Neural progenitor cell (in vitro differentiated cells): ENCODE measurements around the gene SMIM22. TPM values are rescaled to one million over a fixed set of nuclear protein-coding genes. Genes with fewer than 3 reads are reported as not detected.

Source experiments
- DNase-seq: peaks from one replicate; pipeline ENCODE4 v3.0.0-alpha.2; 2016; ENCODE audit warnings: low spot score
- H2AFZ ChIP-seq: fragments of 200-600 bp; sonication (generic); replicated peaks from 2 replicates; pipeline ENCODE4 v1.6.1; 2016; ENCODE audit warnings: antibody characterized with exemption
- H3F3A ChIP-seq: fragments of 200-600 bp; sonication (generic); 2 replicates; pipeline ENCODE4 v1.6.1; 2016; ENCODE audit warnings: antibody characterized with exemption, low read depth
- H3K27ac ChIP-seq: fragments of 200-600 bp; sonication (generic); 2 replicates; pipeline ENCODE4 v1.5.1; 2016; ENCODE audit warnings: mild to moderate bottlenecking
- H3K27me3 ChIP-seq: fragments of 200-600 bp; sonication (generic); 2 replicates; pipeline ENCODE4 v1.6.1; 2016; ENCODE audit warnings: mild to moderate bottlenecking, moderate library complexity
- H3K36me3 ChIP-seq: fragments of 200-600 bp; sonication (generic); 2 replicates; pipeline ENCODE4 v1.5.1; 2016
- H3K4me1 ChIP-seq: fragments of 200-600 bp; sonication (generic); 2 replicates; pipeline ENCODE4 v1.6.1; 2016; ENCODE audit warnings: mixed run types
- H3K4me2 ChIP-seq: fragments of 200-600 bp; sonication (generic); 2 replicates; pipeline ENCODE4 v1.6.1; 2016
- H3K4me3 ChIP-seq: fragments of 200-600 bp; sonication (generic); 2 replicates; pipeline ENCODE4 v1.5.1; 2016
- H3K79me2 ChIP-seq: fragments of 200-600 bp; sonication (generic); 2 replicates; pipeline ENCODE4 v1.6.1; 2016; ENCODE audit warnings: low read depth
- H3K9ac ChIP-seq: fragments of 200-600 bp; sonication (generic); 2 replicates; pipeline ENCODE4 v1.6.1; 2016
- H3K9me3 ChIP-seq: fragments of 200-600 bp; sonication (generic); 2 replicates; pipeline ENCODE4 v1.5.1; 2016; ENCODE audit warnings: low read depth
- H4K20me1 ChIP-seq: fragments of 200-600 bp; sonication (generic); 2 replicates; pipeline ENCODE4 v1.6.1; 2016; ENCODE audit warnings: low read depth
- H3K27ac Mint-ChIP-seq: 3 replicates; pipeline ENCODE4 v1.8.0; 2021; ENCODE audit warnings: mixed read lengths
- H3K27me3 Mint-ChIP-seq: 2 replicates; pipeline ENCODE4 v1.8.0; 2022; ENCODE audit warnings: low read depth, mild to moderate bottlenecking, inconsistent platforms, moderate library complexity, mixed read lengths; ENCODE audit not compliant: insufficient read depth
- H3K36me3 Mint-ChIP-seq: 3 replicates; pipeline ENCODE4 v1.8.0; 2021; ENCODE audit warnings: mixed read lengths
- H3K4me1 Mint-ChIP-seq: 3 replicates; pipeline ENCODE4 v1.8.0; 2021; ENCODE audit warnings: mixed read lengths
- H3K4me3 Mint-ChIP-seq: 3 replicates; pipeline ENCODE4 v1.8.0; 2021; ENCODE audit warnings: mild to moderate bottlenecking, moderate library complexity, mixed read lengths
- H3K9me3 Mint-ChIP-seq: 3 replicates; pipeline ENCODE4 v1.8.0; 2020; ENCODE audit warnings: mixed read lengths
- EZH2 ChIP-seq: fragments of 200-600 bp; sonication (generic); IDR thresholded peaks from 2 replicates; pipeline ENCODE4 v1.6.1; 2017; ENCODE audit warnings: antibody characterized with exemption, mild to moderate bottlenecking, moderate library complexity
- EZH2phosphoT487 ChIP-seq: fragments of 200-600 bp; sonication (generic); IDR thresholded peaks from 2 replicates; pipeline ENCODE4 v1.6.1; 2017; ENCODE audit warnings: antibody characterized with exemption
- total RNA-seq: library from RNA; depleted of rRNA; stranded (reverse); fragments of >200 nt; gene quantifications from 2 replicates; pipeline ENCODE4 v1.2.3, GENCODE V29; 2015; ENCODE audit warnings: low replicate concordance
- TF ChIP-seq, protein P1 (sequence below): fragments of 200-600 bp; sonication (generic); IDR thresholded peaks from 2 replicates; pipeline ENCODE4 v1.5.1; 2017; ENCODE audit warnings: antibody characterized with exemption, mild to moderate bottlenecking

SMIM22 gene
- total RNA-seq, 1 donor from 2014 or later: not detected

DNA sequence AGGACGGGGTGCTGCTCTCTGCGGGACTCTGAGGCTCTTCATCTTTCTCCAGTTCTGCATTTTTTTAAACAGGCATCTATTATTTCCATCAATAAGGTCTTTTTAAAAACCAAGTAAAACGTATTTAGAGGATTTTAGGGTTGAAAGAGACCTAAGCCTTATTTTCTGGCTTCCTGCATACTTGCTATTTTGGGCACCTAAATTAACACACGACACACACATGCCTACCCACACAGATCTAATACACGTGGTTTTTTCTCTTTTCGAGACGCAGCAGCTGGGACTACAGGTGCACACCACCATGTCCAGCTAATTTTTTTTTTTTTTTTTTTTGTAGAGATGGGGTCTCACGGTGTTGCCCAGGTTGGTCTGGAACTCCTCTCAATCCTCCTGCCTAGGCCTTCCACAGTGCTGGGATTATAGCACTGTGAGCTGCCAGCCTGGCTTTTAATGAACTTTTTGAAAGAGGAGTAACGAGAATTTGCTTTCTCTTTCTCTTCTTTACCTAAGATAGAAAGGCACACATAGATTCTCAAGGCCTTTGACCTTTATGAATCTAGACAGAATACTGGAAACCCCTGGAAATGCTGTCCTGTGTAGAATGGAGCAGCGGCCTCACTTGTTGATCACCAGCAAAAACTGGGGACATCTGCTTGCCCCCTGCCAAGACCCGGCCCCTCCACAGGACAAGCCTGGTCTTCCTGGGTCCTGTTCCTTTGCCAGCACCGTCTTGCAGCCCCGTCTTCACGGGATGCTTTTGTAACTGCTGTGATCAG is 47.1 kb upstream of the SMIM22 start:
- Histone ChIP-seq H3K9ac (no peak overlapping the region), H3K4me3 (no peak overlapping the region), H3K79me2 (no peaks in the 10 kb centered on the region), H3K9me3 (no peaks in the 10 kb centered on the region), H3K27me3 (no peaks in the 10 kb centered on the region), H4K20me1 (no peaks in the 10 kb centered on the region), H3K4me1 (peaks cover 20% of the 10 kb centered on the region), H3F3A (peaks cover 30% of the 10 kb centered on the region), H2AFZ (no peak overlapping the region), H3K36me3 (no peaks in the 10 kb centered on the region), H3K27ac (peak overlapping the region; percentile 77), H3K4me2 (no peak overlapping the region)
- TF ChIP-seq, protein P1, sequence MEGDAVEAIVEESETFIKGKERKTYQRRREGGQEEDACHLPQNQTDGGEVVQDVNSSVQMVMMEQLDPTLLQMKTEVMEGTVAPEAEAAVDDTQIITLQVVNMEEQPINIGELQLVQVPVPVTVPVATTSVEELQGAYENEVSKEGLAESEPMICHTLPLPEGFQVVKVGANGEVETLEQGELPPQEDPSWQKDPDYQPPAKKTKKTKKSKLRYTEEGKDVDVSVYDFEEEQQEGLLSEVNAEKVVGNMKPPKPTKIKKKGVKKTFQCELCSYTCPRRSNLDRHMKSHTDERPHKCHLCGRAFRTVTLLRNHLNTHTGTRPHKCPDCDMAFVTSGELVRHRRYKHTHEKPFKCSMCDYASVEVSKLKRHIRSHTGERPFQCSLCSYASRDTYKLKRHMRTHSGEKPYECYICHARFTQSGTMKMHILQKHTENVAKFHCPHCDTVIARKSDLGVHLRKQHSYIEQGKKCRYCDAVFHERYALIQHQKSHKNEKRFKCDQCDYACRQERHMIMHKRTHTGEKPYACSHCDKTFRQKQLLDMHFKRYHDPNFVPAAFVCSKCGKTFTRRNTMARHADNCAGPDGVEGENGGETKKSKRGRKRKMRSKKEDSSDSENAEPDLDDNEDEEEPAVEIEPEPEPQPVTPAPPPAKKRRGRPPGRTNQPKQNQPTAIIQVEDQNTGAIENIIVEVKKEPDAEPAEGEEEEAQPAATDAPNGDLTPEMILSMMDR: no peak
- no peak for TF ChIP-seq EZH2phosphoT487
- no peak for TF ChIP-seq EZH2
- Mint-ChIP-seq H3K27me3 (peaks cover 5% of the 10 kb centered on the region), H3K27ac (no peak overlapping the region), H3K9me3 (no peaks in the 10 kb centered on the region), H3K4me1 (peaks cover 5% of the 10 kb centered on the region), H3K36me3 (peaks cover under 1% of the 10 kb centered on the region), H3K4me3 (no peak overlapping the region)
- DNase-seq: no peak

DNA sequence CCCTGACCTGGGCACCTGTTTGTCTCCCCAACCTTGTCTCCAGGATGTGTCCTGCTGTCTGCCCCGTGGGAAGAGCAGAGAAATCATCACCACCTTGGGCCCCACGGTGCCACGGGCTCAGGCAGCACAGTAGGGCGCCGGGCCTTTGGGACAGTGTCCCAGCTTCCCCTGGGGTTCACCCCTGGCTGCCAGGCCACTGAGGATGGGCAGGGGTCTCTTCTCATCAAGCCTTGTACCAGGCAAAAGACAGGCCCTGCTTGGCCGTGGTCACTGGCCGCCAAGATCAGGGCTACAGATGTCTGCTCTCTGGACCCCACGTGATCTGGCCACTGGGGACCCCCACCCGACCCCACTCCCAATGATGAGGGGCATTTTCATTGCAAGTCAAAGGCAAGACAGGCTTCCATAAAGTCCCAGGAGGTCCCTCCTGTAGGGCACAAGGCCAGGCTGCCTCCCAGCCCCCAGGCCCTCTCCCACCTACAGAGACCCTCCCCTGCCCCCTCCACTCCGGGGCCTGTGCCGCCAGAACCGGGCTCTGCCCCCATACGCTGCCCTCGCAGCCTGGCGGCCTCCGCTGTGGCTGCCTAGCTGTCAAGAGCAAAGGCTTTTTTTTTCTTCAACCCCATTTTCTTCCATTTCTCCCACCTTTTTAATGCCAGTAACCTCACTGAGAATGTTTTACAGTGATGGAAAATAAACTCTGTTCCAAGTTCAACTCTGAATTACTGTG is 46.3 kb upstream of the SMIM22 start:
- Mint-ChIP-seq H3K4me1 (peaks cover 2% of the 10 kb centered on the region), H3K4me3 (peak overlapping the region; percentile 24), H3K27me3 (peaks cover 6% of the 10 kb centered on the region), H3K27ac (no peak overlapping the region), H3K36me3 (peaks cover 3% of the 10 kb centered on the region), H3K9me3 (no peaks in the 10 kb centered on the region)
- H3F3A ChIP-seq: peaks cover 30% of the 10 kb centered on the region
- no peaks in the 10 kb centered on the region for H3K36me3 ChIP-seq
- peak overlapping the region; percentile 50 for H3K27ac ChIP-seq
- H3K27me3 ChIP-seq: no peaks in the 10 kb centered on the region
- TF ChIP-seq EZH2phosphoT487 (no peak), EZH2 (no peak)
- TF ChIP-seq, protein P1: no peak
- H3K4me3 ChIP-seq: no peak overlapping the region
- no peak for DNase-seq
- H3K9ac ChIP-seq: no peak overlapping the region
- H2AFZ ChIP-seq: no peak overlapping the region
- no peaks in the 10 kb centered on the region for H3K9me3 ChIP-seq
- H3K79me2 ChIP-seq: no peaks in the 10 kb centered on the region
- H4K20me1 ChIP-seq: no peaks in the 10 kb centered on the region
- peaks cover 20% of the 10 kb centered on the region for H3K4me1 ChIP-seq
- H3K4me2 ChIP-seq: no peak overlapping the region

DNA sequence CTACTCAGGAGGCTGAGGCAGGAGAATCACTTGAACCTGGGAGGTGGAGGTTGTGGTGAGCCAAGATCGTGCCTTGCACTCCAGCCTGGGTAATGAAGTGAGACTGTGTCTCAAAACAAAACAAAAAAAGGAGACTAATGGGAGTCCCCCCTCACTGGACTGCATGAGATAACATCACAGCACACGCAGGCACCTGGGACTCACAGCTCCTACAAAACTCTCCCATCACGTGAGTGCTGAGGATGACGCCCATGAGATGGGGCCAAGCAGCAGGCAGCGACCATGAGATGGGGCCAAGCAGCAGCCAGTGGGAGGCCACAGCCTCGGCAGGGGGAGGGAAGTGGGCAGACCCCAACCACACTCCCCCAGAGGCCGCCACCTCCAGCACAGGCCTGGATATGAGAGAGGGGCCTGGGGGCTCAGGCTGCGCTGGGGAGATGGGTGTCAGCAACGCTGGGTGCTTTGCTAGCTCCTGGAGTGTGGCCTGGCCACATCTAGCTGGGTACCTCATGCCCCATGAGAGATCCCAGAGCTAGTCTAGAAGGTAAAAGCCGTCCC is 45.4 kb upstream of the SMIM22 start:
- Histone ChIP-seq H3K4me2 (no peak overlapping the region), H3F3A (peaks cover 22% of the 10 kb centered on the region), H3K9ac (no peak overlapping the region), H3K4me3 (no peak overlapping the region), H3K4me1 (peaks cover 20% of the 10 kb centered on the region), H3K9me3 (no peaks in the 10 kb centered on the region), H3K79me2 (no peaks in the 10 kb centered on the region), H3K27ac (no peak overlapping the region), H4K20me1 (no peaks in the 10 kb centered on the region), H3K36me3 (no peaks in the 10 kb centered on the region), H3K27me3 (no peaks in the 10 kb centered on the region), H2AFZ (no peak overlapping the region)
- Mint-ChIP-seq H3K36me3 (peaks cover 5% of the 10 kb centered on the region), H3K27ac (no peak overlapping the region), H3K9me3 (no peaks in the 10 kb centered on the region), H3K27me3 (peaks cover 6% of the 10 kb centered on the region), H3K4me1 (peaks cover 2% of the 10 kb centered on the region), H3K4me3 (no peak overlapping the region)
- TF ChIP-seq EZH2phosphoT487 (no peak), EZH2 (no peak)
- TF ChIP-seq, protein P1: no peak
- no peak for DNase-seq
